Activated naive CD8-positive, alpha-beta T cell treated with anti-CD3 and anti-CD28 coated beads, Interleukin-2, amount 50 U/mL, for 16 hours (primary cell): ENCODE data around the gene DTNB.

ENCODE experiments used
- DNase-seq: peaks from one replicate; pipeline ENCODE4 v3.0.0-alpha.2; 2020; ENCODE audit warnings: low read depth, low spot score

The DTNB gene

DNA sequence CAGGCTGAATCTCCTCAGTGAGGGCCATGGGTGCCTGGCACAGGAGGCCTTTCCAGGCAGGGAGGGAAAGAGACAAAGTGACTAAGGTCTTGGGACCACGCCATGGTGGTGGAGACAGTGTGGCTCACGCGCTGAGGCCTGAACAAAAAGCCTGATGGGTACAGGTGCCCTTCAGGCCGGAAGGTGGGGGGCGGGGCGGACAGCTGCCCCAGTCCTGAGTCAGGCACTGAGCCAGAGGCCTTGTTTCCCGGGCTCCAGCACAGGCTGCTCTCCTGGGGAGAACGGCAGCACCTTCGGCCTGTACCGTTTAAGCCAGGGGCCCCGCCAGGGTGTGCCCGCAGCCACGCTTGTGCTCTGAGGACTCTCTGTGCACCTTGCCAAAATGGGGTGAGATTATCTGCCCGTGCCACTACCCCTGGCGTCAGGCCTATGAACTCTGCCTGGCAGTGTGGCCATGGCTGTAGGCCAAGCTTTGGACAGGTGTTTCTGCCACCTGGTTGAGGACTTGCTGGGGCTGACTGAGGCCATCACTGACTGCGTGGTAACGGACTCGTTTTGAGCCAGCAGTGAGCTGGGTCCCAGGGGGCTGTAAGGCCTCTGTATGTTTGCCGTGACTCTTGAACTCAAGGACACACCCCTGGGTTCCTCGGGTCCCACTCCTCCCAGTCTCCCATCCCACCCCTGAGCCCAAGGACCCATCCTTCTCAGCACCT, 300.0 kb downstream of the DTNB start:
- DNase-seq = no peak

DNA sequence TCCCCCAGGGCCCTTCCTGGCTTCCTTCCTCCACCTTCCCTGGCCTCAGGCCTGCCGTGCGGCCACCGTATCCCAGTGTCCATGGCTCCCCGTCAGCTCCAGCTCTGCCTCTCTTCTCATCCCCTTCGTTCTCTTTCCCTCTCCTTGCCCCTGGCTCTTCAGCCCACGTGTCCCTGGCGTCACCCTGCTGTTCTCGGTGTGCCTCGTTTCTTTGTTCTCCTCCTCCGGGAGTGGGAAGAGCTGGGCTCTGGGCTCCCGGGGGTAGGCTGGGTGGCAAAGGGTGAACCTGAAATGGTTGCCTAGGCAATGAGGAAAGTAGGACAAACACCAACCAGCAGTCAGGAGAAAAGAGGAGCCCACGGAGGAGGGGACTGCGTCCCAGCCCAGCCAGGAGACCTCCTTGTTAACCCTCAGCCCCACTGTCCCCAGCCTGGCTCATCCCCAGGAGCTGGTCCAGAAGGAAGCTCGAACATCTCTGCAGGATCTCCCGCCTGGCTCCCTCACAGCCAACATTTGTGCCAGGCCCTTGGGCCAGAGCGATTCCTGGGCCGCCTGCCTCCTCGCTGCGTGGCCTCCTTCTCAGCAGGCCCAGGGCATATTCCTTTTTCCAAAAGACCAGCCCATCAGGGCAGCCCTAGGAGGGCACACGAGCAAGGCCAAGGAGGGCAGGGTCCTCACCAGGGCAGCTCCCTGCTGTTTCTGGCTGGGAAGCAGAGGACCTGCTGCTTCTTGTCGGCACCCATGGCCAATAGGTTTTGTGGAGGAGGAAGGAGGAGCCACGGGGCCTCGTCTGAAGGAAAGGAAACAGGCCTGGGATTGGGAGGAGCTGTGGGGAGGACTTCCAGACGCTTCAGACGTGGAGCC, 300.7 kb downstream of the DTNB start:
- DNase-seq = no peak

GRCh38 chr2:25371253-25372241, 301.8 kb downstream of the DTNB start:
- DNase-seq = no peak

- DNase-seq = no peak
Observed at GRCh38 chr2:25369876-25370275, 303.5 kb downstream of the DTNB start.

GRCh38 chr2:25369439-25369838, 303.9 kb downstream of the DTNB start:
- no peak for DNase-seq

GRCh38 chr2:25368660-25369059, 304.7 kb downstream of the DTNB start:
- DNase-seq = no peak

GRCh38 chr2:25367296-25367695, 306.1 kb downstream of the DTNB start:
- no peak for DNase-seq

- DNase-seq = no peak
Observed at GRCh38 chr2:25366629-25367028, 306.7 kb downstream of the DTNB start.

DNA sequence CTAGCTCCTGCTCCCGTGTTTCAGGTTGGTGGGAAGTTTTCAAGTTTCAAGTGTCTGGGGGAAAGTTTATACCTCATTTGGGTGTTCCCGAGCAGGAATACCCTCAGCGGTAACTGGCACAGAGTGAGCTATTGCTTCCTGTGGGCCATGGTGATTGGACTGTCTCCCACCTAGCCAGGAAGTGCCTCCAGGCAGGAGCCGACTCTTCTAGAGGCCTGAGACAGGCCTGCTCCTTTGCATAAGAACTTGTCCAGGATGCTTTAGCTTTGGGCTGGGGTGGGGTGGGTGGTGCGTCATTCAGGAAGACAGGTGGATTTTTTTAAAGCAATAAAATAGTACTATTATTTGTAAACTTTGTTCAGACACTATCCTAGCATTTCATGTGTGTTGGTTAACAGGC, 308.1 kb downstream of the DTNB start:
- DNase-seq = no peak

DNA sequence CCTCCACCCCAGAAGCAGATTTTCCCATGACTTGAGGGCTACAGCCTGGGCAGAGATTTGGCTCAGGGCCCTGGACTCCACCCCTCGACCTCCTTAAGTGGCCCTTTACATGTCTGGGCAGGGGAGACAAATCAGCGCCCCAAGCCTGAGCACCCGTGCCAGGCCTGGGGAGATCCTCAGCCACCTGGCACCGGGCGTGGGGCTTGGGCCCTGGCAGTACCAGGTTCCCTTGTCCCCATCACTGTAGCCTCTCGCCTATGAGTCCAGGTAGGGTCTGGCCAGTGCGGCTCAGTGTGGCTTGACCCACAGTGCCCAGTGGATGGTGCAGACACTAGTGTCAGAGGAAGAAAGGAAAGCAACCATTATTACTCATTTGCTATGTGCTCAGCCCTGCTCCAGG, 309.6 kb downstream of the DTNB start:
- no peak for DNase-seq

- DNase-seq = no peak
Observed at GRCh38 chr2:25362434-25363145, 310.8 kb downstream of the DTNB start.

DNA sequence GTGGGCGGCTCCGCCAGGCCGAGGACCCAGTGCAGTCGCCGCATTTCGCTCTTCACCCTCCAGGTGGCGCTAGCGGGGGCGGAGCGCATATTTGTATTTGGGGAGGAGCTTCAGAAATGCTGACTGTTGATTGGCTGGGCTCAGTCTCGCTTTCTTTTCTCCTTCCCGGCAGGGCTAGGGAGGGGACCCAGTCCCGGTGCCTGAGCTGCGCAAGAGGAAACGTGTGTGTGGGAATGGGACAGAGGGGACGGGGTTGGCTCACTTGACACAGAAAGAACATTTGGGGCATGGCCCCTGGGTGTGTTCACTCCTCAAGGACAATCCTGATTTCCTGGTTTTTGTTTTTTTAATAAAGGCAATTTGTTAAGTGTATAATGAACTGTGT, 311.3 kb downstream of the DTNB start:
- DNase-seq = peak; percentile 88

DNA sequence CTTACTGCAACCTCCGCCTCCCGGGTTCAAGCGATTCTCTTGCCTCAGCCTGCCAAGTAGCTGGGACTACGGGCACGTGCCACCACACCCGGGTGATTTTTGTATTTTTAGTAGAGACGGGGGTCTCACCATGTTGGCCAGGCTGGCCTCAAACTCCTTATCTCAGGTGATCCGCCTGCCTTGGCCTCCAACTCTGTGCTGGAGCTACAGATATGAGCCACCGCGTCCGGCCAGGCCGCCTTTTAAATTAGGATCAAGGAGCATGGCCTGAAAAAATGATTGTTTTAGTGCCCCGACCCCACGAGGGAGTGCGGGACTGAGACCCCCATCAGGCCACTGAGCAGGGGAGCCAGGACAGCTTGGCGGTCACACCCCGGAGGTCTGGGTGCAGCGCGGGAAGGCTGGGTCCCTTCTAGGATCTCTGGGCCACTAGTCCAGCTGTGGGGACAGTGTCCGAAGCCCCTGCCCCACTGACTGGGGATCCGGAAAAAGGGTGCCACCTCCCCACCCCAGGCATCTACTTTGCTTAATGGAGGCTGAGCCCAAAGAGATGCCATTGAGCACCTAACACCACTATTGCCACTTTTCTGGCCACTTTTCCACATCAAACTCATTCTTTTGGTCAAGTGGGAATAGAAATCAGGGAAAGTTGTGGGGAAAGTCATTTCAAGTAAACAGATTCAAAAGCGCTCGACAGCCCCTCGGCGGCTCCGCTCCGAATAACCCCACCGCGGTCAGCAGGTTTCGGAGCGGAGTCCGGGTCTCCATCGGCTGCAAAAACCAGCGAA, 311.9 kb downstream of the DTNB start:
- DNase-seq = no peak

DNA sequence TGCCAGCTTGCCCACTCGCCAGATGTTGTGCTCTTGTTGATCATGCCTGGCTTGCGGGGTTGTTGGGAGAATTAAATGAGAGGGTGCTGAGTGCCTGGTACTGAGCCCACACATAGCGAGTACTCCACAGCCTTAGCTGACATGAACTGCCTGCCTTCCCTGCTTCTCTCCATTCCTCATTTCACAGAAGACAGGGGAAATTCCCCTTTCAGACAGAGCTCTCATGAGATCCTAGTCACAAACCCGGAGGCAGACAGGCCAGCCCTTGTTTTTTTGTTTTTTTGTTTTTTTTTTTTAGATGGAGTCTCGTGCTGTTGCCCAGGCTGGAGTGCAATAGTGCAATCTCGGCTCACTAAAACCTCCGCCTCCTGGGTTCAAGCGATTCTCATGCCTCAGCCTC, 314.5 kb downstream of the DTNB start:
- DNase-seq = no peak

DNA sequence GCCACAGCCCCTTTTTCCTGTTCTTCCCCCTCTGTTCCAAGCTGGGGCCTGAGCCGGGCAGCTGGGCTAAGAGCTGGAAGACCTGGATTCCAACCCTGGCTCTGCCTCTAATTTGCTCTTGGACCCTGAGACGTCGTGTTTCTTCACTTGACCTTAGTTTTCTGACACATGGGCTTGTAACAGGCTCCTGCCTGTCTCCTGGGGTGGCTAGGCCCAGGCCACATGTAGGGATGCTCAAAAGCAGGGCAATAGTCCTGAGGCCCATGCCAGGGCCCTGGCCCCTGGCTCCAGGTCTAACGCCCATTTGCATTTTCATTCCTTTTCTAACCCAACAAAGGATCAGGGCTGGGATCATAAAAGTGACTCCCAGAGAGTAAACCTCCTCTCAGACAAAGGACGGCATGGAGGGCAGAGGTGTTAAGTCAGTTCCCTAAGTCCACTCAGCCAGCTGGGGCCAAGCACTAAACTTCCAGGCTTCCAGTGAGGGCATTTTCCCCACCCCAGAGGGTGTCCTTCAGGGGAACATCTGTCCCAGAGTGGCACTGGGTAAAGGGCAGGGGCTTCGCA, 315.0 kb downstream of the DTNB start:
- DNase-seq = no peak

DNA sequence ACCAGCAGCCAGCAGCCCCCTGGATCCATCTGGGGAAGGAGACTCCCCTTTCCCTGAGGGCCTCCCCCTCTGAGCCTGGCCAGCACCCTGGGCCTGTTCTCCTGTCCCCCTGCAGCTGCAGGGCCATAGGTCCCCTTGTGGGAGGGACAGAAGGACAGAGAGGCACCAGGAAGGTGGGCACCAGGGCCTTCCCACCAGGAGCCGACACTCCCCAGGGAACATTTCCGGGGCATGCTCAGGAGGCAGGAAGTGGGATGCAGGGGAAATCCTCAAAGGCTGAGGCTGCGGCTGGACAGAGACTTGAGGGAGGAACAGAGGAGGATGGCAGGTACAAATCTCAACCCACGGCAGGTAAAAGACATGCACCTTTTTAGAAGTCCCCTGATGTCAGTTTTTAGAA, 317.3 kb downstream of the DTNB start:
- DNase-seq = no peak

DNA sequence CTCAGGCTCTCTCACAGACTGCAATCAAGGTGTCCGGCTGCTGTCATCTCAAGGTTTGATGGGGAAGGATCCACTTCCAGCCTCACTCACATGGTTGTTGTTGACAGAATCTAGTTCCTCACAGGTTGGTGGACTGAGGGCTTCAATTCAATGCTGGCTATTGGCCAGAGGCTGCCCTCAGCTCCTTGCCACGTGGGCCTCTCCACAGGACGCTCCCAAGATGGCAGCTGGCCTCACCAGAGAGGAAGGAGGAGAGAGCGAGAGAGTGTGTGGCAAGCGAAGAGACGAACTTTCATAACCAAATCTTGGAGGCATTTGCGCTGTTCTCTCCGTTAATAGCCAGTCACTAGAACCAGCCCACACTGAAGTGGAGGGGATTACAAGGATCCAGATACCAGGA, 318.1 kb downstream of the DTNB start:
- DNase-seq = no peak

DNA sequence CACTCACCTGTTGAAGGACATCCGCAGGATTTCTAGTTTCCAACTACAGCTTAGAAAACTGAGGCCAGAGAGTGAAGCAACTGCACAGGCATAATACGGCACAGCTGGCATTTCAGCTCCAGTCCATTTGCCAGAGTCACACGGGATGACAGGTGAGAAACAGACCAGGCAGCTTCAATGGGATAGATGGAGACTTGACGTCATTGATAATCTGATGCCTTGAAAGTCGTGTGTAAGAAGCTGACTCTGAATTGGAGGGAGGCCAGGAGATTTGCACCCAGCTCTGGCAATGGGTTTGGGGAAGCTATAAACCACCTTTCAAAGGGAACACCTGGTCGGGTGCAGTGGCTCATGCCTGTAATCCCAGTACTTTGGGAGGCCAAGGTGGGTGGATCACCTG, 319.3 kb downstream of the DTNB start:
- no peak for DNase-seq

- no peak for DNase-seq
Observed at GRCh38 chr2:25349397-25349796, 324.0 kb downstream of the DTNB start.

DNA sequence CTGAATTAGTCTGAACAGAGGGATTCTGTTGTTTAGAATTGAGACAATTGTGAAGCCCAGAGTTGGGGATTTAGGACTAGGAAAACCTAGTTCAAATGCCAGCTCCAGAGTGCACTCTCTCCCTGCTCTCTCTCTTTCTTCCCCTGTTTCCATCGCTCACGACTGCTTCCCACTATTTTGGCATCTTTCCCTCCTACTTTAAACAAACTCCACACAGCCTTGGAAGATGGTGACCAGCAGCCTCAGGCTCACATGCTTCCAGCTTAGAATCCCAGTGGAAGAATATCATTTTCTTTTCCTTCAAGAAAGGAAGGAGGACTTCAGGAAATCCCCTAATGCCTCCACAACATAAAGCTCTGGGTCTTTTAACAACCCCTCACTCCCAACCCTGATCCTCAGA, 325.5 kb downstream of the DTNB start:
- DNase-seq = no peak
